Measurements from ENCODE around the gene PPP1R9A.

Gene PPP1R9A

DNA sequence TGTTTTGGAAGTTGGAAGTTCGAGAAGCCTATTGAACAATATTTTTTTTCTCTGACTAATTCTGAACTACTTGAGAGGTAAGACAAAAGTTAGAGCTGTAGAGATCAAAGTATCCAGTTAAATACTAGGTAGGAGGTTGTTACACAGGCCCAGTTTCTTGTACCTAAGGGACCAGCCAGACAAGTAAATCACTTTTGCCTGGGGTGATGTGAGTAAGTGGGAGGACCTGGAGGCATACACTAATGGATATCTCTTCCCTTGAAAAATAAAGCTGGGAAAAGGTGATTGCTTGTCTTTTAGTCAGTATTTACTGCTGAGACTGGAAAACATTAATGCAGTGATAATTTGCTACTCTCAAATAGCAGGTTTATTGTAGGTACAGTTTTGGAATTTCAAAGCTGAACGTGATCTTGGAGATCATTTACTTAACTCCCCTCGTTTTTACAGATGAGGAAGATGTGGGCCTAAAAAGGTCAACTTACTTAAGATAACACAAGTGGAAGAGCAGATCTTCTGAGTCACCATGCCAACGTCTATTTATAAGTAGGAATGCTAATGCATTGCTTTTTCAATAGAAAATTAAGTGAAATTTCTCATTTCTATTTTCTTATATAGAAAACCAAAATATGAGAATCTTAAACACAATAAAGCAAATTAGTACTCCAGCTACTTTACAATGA is 181.3 kb downstream of the PPP1R9A start:
- H3K27ac ChIP-seq: no peak overlapping the region
- no peak for DNase-seq (ENCODE audit: low read depth, low spot score)

GRCh38 chr7:95089414-95090315 is 182.3 kb downstream of the PPP1R9A start:
- no peak for DNase-seq (ENCODE audit: low read depth, low spot score)
- H3K27ac ChIP-seq: no peak overlapping the region

DNA sequence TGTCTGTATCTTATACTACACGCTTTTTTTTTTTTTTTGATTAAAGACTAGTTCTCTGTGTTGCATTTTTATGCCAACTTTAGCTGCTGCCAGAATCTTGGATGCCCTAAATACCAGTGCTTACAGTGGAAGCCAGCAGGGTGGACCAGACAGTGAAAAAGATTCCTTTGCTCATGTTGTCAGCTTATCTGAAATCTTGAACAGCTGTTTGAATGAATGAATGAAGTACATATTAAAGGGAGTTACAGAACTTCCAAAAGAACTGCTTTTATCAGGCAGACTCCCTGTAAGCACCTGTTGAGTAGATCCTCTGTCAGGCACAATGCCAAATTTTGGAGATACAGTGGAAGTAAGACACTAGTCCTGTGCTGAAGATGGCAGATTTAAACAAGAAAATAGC is 184.9 kb downstream of the PPP1R9A start:
- no peak overlapping the region for H3K27ac ChIP-seq
- no peak for DNase-seq (ENCODE audit: low read depth, low spot score)

DNA sequence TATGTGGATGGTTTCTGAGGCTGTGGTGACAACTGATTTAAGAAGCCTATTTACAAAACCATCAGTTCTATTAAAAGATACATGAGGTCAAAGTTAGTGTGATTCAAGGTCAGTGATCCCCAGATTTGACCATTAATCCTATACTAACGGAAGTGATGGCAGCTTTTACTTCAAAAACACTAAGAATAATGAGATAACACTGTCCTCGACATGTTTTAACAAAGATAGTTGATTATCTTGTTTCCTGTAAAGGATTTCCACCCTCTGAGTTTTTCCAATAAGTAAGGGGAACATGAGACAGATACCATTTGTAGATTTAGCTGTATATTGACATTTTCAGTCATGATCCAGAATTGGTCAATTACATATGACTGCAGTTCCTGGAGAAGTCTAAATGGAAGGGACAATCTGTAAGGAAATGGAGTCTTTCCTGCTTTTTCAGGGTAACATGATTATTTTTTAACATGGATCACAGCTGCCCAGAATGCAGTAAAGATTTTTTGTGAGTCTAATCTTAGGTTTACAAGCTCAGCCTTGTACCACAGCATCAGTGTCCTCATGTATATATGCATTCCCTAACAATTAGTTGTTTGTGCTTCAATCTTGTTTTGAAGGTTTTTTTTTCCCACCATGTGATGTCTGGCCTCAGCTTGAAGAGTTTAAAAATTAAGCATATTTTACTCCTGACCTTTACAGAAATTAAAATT is 188.0 kb downstream of the PPP1R9A start:
- DNase-seq (ENCODE audit: low read depth, low spot score): no peak

DNA sequence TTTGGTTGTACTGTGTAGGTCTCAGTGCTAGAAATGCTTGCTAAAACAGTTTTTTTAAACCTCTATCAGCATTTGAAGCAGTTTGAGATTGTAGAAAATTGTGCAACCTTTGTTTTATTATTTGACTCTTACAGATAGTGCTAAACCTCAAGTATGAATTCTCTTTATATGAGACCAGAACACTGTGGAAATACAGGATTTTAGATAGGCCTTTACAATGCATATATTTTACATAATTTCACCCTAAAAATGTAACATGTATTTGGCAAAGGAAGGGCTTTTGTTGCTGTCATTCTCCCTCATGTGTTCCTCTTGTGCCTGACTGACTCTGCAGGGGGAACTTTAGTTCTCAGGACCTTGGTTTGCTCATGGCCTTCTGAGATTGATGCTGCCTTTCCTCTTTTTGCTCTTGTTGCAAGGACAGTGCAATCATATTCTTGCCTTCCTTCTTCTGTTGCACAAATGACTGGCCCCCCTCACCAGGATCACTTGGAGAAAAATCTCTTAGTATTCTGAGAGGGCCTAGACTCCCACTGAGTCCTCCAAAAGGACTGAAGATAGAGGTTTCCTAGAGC is 188.7 kb downstream of the PPP1R9A start:
- H3K27ac ChIP-seq: no peak overlapping the region
- DNase-seq (ENCODE audit: low read depth, low spot score): no peak

More for the DNA sequence above, 188.0 kb downstream of the PPP1R9A start:
- H3K27ac ChIP-seq: no peak overlapping the region

GRCh38 chr7:95097291-95097690 is 189.9 kb downstream of the PPP1R9A start:
- H3K27ac ChIP-seq: no peak overlapping the region
- no peak for DNase-seq (ENCODE audit: low read depth, low spot score)

- no peak for DNase-seq (ENCODE audit: low read depth, low spot score)
- H3K27ac ChIP-seq: no peak overlapping the region
Observed at GRCh38 chr7:95097851-95098250, 190.5 kb downstream of the PPP1R9A start.

- no peak for DNase-seq (ENCODE audit: low read depth, low spot score)
- no peak overlapping the region for H3K27ac ChIP-seq
Observed at GRCh38 chr7:95099106-95099505, 191.7 kb downstream of the PPP1R9A start.

DNA sequence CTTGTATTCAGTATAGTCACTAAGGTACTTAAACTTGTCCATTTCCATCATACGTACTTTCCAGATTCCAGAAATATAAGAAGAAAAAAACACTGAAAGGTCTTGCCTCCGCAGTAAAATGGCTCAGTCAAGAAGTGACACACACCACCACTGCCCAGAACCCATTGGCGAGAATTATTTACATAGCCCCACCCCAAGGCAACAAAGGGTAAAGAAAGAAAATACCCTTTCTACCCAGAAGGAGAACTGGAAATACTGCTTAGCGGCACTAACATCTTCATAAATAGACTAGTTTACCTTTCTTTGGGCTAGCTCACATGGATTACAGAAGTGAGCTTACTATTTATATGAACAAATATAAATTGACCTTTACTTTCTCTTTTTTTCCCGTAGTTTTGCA is 194.0 kb downstream of the PPP1R9A start:
- H3K27ac ChIP-seq: no peak overlapping the region
- DNase-seq (ENCODE audit: low read depth, low spot score): no peak

DNA sequence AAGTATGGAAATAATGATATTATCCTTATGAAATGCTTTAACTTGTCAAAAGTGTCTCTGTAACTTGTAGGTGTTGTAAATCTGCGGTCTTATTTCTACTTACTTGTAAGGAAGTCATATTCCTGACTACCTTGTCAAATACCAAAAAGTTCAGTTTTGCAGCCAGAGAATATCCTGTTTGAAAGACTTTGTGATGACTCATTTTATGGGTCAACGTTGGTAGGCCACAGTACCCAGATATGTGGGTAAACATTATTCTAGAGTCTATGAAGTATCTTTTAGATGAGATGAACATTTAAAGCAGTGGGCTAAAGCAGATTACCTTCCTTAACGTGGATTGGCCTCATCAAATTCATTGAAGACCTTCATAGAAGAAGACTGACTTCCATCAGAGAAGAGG is 195.3 kb downstream of the PPP1R9A start:
- DNase-seq (ENCODE audit: low read depth, low spot score): no peak
- H3K27ac ChIP-seq: no peak overlapping the region

- H3K27ac ChIP-seq: peak overlapping the region; percentile 43
- peak; percentile 93 for DNase-seq (ENCODE audit: low read depth, low spot score)
Observed at GRCh38 chr7:95104739-95105138, 197.3 kb downstream of the PPP1R9A start.

GRCh38 chr7:95105627-95106026 is 198.2 kb downstream of the PPP1R9A start:
- H3K27ac ChIP-seq: peak overlapping the region; percentile 43

DNA sequence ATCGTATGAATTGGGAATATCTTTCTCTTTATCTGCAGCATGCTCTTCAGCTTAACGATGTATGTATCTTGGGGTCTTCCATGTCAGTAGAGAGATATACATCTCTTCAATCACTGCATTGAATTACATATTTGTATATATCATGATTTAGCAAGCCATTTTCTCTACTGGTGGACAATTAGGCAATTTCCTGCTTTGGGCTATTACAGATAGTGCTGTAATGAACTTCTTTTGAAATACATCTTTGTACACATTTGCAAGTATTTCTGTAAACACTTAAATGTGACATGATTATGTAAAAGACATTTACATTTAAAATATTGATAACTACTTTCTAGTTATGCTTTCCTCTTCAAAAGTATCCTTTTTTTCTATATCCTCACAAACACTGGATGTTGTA is 199.0 kb downstream of the PPP1R9A start:
- no peak for DNase-seq (ENCODE audit: low read depth, low spot score)

More at GRCh38 chr7:95105627-95106026, 198.2 kb downstream of the PPP1R9A start:
- DNase-seq (ENCODE audit: low read depth, low spot score): no peak

GRCh38 chr7:95110707-95111106 is 203.3 kb downstream of the PPP1R9A start:
- no peak for DNase-seq (ENCODE audit: low read depth, low spot score)
- H3K27ac ChIP-seq: no peak overlapping the region

More for the DNA sequence above, 199.0 kb downstream of the PPP1R9A start:
- no peak overlapping the region for H3K27ac ChIP-seq

DNA sequence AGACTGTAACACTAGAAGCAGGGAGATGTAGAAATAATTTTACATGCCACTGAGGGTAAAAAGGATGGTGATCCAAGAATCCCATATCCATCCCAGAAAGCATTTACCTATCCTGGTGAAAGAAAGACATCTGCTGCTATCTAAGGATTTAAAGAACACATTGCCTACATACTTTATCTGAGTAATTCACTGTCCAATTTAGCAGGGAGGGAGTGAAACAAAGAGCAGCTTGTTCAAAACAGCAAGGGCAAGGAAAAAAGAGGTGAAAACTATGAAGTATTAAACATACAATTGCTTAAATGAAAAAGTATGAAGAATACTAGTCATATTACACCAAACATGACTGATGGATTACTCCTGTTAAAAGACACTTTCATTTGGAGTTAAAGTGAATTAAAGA is 206.2 kb downstream of the PPP1R9A start:
- no peak for DNase-seq (ENCODE audit: low read depth, low spot score)
- H3K27ac ChIP-seq: no peak overlapping the region

- no peak overlapping the region for H3K27ac ChIP-seq
- DNase-seq (ENCODE audit: low read depth, low spot score): no peak
Observed at GRCh38 chr7:95126053-95126709, 218.8 kb downstream of the PPP1R9A start.

GRCh38 chr7:95132500-95132899 is 225.1 kb downstream of the PPP1R9A start:
- no peak for DNase-seq (ENCODE audit: low read depth, low spot score)
- no peak overlapping the region for H3K27ac ChIP-seq

DNA sequence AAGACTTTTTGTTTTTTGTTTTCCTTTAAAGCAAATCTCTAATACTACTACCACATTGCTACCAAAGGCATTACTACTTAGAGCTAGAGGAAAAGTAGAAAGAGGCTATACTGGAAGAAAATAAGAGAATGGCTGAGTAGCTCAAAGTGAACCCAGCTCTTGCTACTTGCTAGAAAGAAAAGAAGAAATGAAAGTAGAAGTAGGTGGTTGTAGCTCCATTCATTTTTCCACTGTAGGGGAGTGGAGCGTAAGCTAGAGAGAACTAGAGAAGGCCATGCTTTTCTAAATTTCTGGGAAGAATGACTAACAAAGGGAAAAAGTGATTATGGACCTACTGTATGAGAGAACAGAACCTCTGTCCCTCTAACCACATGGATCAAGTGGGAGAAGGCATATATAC is 232.5 kb downstream of the PPP1R9A start:
- no peak overlapping the region for H3K27ac ChIP-seq
- DNase-seq (ENCODE audit: low read depth, low spot score): no peak

DNA sequence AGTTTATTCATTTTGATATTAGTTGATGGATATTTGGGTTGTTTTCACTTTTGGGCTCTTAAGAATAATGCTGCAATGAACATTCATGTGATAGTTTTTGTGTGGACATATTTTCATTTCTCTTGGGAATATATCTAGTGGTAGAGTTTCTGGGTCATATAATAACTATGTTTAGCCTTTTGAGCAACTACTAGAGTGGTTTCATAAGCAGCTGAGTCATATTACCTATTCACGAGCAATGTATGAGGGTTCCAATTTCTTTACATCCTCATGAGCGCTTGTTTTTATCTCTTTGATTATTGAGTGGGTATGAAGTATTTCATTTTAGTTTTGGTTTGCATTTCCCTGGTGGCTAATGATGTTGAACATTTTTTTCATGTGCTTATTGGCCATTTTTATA is 234.4 kb downstream of the PPP1R9A start:
- DNase-seq (ENCODE audit: low read depth, low spot score): no peak
- no peak overlapping the region for H3K27ac ChIP-seq

DNA sequence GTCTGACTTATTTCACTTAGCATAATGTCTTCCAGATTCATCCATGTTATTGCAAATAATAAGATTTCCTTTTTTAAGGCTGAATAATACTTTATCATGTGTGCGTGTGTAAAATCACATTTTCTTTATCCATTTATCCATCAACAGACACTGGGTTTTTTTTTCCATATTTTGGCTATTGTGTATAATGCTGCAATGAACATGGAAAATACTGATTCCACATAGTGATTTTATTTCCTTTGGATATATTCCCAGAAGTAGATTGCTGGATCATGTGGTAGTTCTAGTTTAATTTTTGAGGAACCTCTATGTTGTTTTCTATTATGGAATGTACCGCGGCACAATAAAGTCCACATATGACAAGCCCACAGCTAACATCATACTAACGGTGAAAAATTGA is 236.9 kb downstream of the PPP1R9A start:
- no peak for DNase-seq (ENCODE audit: low read depth, low spot score)
- no peak overlapping the region for H3K27ac ChIP-seq

All from epithelial cell of prostate (primary cell).